Measurements from ENCODE around the gene F11.

DNA sequence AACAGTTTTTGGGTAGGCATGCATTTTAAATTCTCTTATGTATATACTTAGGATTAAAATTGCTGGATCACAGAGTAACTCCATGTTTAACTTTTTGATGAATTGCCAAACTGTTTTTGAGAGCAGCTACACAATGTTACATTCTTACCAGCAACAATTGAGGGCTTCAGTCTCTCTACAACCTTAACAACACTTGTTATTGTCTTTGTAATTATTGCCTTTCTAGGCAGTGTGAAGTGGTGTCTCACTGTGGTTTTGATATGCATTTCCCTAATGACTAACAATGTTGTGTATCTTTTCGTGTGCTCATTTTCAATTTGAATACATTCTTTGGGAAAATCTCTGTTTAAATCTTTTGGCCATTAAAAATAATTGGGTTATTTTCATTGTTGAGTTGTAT is 17.3 kb upstream of the F11 start:
- TF ChIP-seq JUN (IDR thresholded peaks at IDR 0.05; ENCODE audit: borderline replicate concordance, insufficient read depth, insufficient read length, low read depth) (no peak), EZH2 (IDR thresholded peaks at IDR 0.05; ENCODE audit: borderline replicate concordance, low read depth, low read length, severe bottlenecking) (no peak), POLR2A (IDR thresholded peaks at IDR 0.05; ENCODE audit: low read depth, low read length) (no peak), POLR2AphosphoS5 (IDR thresholded peaks at IDR 0.05; ENCODE audit: insufficient read depth, low read depth, low read length) (no peak), MYC (IDR thresholded peaks at IDR 0.05; ENCODE audit: low read depth, low read length) (no peak), FOS (IDR thresholded peaks at IDR 0.05; ENCODE audit: borderline replicate concordance, insufficient read depth, low read length) (no peak), GATA2 (IDR thresholded peaks at IDR 0.05; ENCODE audit: insufficient read depth, insufficient read length, low read depth, low read length) (no peak)
- TF ChIP-seq, protein P1, sequence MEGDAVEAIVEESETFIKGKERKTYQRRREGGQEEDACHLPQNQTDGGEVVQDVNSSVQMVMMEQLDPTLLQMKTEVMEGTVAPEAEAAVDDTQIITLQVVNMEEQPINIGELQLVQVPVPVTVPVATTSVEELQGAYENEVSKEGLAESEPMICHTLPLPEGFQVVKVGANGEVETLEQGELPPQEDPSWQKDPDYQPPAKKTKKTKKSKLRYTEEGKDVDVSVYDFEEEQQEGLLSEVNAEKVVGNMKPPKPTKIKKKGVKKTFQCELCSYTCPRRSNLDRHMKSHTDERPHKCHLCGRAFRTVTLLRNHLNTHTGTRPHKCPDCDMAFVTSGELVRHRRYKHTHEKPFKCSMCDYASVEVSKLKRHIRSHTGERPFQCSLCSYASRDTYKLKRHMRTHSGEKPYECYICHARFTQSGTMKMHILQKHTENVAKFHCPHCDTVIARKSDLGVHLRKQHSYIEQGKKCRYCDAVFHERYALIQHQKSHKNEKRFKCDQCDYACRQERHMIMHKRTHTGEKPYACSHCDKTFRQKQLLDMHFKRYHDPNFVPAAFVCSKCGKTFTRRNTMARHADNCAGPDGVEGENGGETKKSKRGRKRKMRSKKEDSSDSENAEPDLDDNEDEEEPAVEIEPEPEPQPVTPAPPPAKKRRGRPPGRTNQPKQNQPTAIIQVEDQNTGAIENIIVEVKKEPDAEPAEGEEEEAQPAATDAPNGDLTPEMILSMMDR (IDR thresholded peaks at IDR 0.05; ENCODE audit: extremely low read depth in 1 of 2, insufficient read depth in 1 of 2, low read depth in 1 of 2, low read length in 2 of 2) = no peak
- TF ChIP-seq, protein P2, sequence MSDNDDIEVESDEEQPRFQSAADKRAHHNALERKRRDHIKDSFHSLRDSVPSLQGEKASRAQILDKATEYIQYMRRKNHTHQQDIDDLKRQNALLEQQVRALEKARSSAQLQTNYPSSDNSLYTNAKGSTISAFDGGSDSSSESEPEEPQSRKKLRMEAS (IDR thresholded peaks at IDR 0.05; ENCODE audit: insufficient read depth, insufficient read length) = no peak
